Fibroblast of villous mesenchyme (primary cell): ENCODE measurements around the gene APMAP. TPM values are rescaled to one million over a fixed set of nuclear protein-coding genes. Genes with fewer than 3 reads are reported as not detected.

Source experiments
- DNase-seq: peaks from one replicate; pipeline ENCODE4 v3.0.0-alpha.2; 2010; ENCODE audit warnings: low read depth
- H3K4me3 ChIP-seq: 2 replicates; pipeline ENCODE4 v1.5.1; 2011; ENCODE audit warnings: low read depth, mild to moderate bottlenecking, low read length
- CTCF ChIP-seq: IDR thresholded peaks from 2 replicates; pipeline ENCODE4 v1.5.1; 2012; ENCODE audit warnings: low read depth, mild to moderate bottlenecking, low read length; ENCODE audit not compliant: insufficient read depth
- total RNA-seq: library from RNA; depleted of rRNA; stranded (reverse); fragments of >200 nt; gene quantifications from 2 replicates; pipeline ENCODE4 v1.2.3, GENCODE V29; 2012

Gene APMAP
- total RNA-seq, 1 donor: 81.2 TPM

- no peak for TF ChIP-seq CTCF
- DNase-seq: no peak
- no peak overlapping the region for H3K4me3 ChIP-seq
These were observed 31.6 kb upstream of the APMAP start for GRCh38 chr20:25024171-25024570.

GRCh38 chr20:25023356-25023755, 30.8 kb upstream of the APMAP start:
- DNase-seq: no peak
- no peak overlapping the region for H3K4me3 ChIP-seq
- TF ChIP-seq CTCF: no peak

GRCh38 chr20:25022680-25023079, 30.1 kb upstream of the APMAP start:
- DNase-seq: no peak
- no peak for TF ChIP-seq CTCF
- no peak overlapping the region for H3K4me3 ChIP-seq

GRCh38 chr20:25021336-25021735, 28.8 kb upstream of the APMAP start:
- H3K4me3 ChIP-seq: no peak overlapping the region
- no peak for DNase-seq
- no peak for TF ChIP-seq CTCF

- no peak overlapping the region for H3K4me3 ChIP-seq
- TF ChIP-seq CTCF: no peak
- DNase-seq: no peak
These were observed 28.4 kb upstream of the APMAP start for GRCh38 chr20:25020901-25021301.

GRCh38 chr20:25020345-25020744, 27.8 kb upstream of the APMAP start:
- no peak for DNase-seq
- no peak for TF ChIP-seq CTCF

GRCh38 chr20:25019381-25020155, 27.0 kb upstream of the APMAP start:
- DNase-seq: no peak
- no peak overlapping the region for H3K4me3 ChIP-seq
- TF ChIP-seq CTCF: no peak

More at GRCh38 chr20:25020345-25020744, 27.8 kb upstream of the APMAP start:
- no peak overlapping the region for H3K4me3 ChIP-seq
